Measurements from ENCODE around the gene METTL8.
A peak's percentile ranks its signal among the peaks of the same experiment; 100 is the strongest.
"Not testable (repeated sequence)": the region's sequence is repeated elsewhere in the genome, so short reads cannot be mapped to it uniquely, and the experiment has no call there.

Gene METTL8

DNA sequence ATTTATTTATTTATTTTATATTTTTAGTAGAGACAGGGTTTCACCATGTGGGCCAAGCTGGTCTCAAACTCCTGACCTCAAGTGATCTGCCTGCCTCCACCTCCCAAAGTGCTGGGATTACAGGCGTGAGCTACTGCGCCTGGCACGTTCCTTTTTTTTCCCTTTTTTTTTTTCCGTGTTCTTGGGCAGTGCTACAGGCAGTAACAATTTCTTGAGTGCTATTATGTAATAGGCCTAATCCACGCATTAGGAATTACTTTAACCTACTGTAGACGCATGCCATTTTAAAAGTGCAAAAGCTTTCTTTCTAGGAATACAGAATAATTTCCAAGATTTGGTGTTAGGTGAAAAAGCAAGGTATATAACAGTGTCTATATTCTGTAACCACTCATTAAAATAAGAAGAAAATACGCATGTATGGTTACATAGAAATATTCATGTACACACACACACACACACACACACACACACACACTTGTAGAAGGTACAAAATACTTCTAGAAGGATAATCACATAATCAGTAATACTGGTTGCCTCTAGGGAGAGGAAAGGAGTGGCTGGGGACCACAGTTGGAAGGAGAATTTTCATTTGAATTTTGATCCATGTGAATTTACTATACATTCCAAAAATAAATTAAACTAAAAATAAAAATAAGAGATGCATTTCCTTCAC is 92.3 kb downstream of the METTL8 start:
- DNase-seq, result no peak

DNA sequence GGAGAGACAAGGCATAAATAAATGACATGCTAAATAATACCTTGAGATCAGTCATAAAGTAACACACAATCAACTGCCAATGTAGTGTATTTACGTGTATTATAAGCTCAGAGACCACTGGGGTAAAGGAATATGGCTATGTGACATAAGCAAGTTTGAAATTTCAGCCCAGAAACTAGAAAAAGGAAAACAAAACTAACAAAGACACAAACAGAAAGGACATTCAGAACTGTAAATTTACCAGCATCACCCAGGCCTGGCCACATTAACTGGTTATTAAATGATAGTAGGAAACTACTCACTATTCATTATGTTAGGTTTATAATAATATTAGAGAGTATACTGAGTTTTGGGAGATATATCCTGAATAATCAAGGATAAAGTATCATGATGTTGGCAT is 98.8 kb downstream of the METTL8 start:
- no peak for DNase-seq

DNA sequence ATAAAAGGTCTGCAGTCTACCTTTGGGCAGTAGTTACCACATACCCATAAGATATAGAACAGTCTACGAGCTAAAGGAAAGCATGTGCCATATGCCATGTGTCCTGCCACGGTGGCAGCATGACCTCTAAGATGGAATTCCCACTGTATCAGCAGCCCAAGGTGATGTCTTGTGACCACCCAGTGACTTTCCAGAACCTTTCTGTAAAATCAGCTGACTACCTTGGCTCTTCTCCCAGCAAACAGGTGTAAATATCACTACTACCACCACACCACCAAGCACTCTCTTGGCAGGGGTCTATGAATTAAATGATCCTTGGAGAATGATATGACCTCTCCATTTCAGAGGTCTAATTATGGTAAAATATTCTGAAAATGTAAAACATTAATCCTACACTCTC is 99.6 kb downstream of the METTL8 start:
- DNase-seq, result no peak

DNA sequence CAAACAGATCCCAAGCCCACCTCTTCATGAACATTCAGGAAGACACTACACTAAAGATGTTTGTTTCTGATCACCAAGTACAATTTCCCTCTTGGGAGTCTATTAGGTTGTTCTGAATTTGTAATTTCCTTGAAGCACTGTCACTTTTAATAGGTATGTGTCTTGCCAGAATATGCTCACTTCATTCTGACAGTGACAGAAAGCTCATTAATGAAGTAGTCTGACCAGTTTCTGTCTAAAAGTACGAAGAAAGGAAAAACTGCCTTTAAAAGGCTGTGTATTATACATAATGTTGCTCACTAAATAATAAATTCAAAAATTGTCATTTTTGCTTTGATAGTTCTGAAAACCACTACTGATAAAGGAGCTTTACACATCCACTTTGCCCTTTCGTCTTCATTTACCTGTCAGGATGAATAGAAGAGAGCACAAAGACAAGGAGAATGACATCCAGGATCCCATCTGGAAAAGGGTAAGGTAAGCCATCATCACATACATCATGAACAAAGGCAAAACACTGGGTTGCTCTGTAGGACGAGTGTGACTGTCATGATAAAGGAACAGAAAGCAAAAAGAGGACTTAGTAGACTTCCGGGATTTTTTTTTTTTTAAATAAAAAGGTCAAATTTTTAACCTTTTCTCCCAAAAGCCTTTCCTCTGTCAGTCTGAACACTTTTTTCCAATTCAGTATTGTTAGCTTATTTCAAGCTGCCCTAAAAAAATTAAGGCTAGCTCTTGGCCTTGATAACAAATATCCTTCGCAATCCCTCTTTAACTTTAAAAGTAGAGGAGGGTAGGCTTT is 103.4 kb downstream of the METTL8 start:
- DNase-seq, result no peak

DNA sequence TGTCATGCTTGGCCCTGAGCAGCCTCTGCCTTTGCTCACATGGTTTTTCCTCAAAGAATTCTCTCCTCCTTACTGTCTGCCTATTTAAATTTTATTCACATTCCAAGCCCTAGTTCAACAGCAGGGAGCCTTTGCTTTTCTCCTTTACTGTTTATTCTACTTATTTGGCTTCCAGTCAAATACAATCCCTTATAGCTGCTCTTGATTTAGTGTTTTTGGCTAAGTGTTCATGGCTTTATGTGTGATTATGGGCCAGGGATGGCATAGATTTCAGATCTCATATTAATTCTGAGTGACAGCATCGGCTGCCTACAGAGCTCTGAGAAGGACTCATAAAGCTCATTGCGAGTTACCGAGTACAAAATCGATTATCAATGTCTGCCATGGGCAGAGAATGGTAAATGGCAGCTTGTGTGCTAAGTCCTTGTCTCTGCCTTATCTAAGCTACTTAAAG is 106.7 kb downstream of the METTL8 start:
- DNase-seq, result peak; percentile 85

DNA sequence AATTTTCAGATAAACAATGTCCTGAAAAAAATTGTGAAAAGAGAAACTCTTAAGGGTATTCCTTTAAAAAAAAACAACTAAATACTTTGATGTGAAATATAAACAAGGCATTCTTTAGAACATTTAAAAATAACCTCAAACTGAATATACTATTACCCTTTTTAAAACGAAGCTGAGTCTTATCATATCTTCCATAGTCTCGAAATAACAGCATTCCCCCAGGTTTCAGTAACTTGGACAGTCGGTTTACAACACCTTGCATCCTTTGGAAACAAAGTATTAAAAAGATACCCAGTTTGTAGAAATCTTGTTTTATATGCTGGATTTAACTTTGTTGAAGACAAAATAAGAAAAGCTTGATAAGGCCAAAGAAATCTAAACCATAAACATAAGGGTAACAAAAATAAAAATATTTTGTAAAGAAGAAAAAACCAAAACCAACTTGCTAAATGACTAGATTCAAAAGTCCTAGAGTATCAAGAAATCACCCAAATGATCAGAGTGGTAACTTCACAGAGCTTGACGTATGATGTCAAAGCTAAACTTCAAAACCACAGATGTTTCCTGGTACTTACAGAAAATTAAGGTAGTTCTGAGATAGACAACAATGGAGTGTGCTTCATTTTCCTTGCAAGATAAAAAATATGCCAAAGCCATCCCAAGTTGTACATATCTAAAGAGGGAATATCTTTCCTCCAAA is 107.8 kb downstream of the METTL8 start:
- no peak for DNase-seq

DNA sequence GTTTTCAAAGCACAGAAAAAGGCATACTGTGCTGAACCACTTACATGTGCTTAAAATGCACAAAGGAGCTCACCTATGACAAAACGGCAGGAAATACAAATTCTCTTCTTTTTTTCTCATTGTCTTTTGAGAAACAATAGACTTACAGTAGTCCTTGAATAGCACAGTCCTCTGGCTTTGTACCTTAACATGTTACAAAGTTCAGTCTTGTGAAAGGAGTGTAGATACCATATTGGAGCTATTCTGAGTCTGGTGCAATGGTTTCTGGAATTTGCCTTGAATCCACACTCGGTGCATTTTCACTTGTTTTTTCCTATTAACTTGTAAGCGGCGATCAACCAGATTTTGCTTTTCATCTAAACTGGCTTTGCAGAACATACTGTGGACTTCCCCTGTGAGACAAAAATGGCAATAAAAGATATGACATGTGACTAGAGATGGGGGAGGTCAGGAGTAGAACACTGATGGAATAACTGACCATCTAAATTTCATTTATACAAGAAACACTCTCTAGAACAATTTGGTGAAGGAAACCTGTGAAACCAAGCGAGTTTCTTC is 109.7 kb downstream of the METTL8 start:
- DNase-seq, result no peak

DNA sequence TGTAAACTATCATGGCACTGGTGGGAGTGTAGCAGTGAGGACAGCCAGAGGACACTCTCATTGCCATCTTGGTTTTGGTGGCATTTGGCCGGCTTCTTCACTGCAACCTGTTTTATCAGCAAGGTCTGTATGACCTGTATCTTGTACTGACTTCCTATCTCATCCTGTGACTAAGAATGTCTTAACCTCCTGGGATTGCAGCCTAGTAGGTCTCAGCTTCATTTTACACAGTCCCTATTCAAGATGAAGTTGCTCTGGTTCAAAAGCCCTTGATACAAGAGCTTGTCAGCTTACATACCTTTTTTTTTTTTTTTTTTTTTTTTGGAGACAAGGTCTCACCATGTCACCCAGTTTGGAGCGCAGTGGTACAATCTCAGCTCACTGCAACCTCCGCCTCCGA is 110.9 kb downstream of the METTL8 start:
- no peak for DNase-seq

DNA sequence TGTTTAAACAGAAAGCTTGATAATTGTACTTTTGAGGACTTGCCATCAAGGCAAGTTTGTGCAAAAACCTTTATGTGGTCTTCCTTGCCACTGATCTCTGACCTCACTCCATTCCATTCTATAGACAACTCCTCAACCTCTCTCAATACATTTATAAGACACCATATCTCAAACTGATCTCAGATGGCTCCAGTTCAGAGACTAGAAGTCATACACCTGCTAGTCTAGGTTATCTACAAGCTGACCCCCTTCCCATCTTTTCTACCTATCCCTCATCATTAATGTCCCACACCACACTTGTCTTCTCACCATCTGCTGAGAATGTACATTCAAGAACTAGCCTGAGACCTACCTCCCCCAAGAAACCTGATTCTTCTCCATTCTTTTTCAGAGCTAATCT is 113.1 kb downstream of the METTL8 start:
- DNase-seq, result no peak

DNA sequence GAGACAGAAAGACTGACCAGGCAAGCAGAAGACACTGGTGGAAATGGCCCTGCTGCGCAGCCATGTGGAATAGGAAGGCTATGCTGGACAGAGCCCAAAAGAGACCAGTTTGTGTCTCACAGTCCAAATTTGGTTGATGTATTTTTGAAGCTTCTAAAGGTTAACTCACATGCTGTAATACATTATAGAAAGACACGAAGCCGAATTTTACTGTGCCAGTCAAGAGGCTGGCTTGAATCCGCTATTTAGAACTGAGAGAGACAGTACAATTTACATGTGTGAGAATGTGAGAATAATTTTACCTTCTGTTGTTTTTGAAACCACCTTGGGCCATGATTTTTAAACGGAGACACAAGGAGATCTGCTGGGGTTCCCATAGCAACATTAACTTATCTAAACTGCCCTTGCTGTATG is 113.6 kb downstream of the METTL8 start:
- DNase-seq, result no peak

DNA sequence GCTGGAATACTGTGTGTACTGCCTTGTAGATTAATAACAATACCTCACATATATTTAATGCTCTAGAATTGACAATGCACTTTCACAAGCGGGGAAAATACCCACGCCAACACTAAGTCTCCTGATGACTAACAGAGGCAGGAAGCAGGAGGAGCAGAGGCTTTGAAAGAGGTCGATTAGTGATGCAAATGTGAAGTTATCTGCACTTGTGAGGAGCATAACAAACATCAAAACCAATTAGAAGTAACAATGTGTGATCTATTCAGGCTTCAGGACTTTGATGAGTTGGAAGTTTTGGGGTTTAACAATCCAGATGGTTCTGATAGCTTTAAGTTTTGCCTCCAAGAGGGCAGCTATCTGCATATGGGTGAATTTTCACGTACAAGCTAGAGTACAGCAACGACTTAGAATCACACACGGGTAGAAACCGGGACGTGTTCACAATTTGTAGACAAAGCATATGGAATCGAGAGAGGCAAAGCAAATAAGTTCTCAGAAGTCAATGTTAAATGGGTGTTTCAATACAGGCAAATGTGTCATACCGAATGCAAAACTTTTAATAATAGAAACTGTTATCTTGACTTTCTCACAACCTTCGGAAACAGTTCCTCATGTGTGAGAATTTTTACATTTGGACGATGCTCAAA is 114.5 kb downstream of the METTL8 start:
- peak; percentile 12 for DNase-seq

DNA sequence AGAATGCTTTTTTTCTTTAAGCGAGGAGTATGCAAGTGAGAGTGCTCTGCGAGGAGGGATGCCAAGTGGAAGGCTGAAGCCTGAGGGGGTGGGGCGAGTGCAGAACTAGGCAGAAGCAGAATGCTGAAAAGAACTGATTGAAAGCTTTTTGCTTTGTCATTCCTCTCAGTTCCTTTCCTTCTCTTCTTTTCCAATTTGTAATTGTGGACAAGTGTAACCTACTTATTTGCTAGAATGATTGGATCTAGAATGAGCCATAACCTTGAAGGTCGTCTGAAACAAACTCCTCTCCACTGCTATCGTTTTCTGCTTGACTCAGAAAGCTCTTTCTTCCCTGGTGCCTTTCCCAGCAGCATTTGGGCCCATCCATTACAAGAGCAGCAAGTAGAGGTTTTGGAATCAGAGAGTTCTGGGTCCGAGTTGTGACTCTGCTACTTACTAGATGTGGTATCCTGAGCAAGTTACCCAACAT is 115.3 kb downstream of the METTL8 start:
- no peak for DNase-seq

DNA sequence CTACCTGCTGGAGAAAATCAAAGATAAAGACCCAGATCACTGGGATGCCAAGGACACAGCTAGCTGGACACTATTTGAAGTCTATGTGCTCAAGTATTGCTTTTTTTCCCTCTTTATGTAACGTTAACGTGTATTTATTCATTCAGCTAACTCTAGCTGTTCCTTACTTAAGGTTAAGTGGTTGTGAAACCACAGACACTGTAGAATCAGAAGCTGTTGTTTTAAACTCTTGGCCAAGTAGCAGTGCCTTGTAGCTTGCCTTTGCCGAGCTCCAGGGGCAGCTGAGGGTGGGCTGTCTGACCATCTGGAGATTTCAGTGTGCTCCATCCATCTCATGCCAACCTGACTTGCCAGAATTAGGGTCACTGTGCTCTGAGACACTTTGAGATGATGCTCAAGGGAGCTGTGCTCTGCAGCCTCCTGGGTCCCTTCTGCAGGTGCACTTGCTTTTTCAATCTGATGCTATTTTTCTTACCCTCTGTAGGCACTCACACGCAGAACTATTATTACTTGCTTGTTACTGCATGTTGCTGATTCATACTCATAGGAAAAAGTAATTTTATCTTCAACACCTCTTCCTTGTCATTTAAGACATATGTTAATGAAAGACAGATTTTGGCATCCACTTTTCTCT is 116.2 kb downstream of the METTL8 start:
- no peak for DNase-seq

DNA sequence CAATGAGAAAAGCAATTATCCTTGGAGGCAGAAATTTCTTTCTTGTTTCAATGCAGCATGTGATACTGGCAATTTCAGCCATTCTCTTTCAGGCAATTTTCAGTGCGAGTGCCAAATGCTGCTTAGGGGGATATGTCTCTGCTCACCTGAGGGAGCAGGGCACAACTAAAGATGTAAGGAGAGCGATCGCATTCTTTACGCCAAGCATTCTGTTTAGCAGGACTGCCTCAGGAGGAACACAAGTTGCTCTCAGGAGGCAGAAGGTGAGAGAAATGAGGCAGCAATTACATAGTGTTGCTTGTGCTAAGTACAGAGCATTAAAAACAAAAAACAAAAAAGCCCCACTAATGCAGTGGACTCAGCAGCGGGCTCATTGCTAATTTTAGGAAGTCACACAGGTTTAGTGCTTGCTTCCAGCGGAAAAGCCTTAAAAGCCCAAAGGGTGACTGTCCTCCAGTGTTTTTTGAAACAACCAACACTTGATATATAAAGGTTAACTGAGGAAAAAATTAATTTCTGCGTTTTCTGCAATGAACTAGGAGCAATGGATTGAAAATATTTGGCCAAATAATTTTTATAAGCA is 116.9 kb downstream of the METTL8 start:
- DNase-seq, result no peak

DNA sequence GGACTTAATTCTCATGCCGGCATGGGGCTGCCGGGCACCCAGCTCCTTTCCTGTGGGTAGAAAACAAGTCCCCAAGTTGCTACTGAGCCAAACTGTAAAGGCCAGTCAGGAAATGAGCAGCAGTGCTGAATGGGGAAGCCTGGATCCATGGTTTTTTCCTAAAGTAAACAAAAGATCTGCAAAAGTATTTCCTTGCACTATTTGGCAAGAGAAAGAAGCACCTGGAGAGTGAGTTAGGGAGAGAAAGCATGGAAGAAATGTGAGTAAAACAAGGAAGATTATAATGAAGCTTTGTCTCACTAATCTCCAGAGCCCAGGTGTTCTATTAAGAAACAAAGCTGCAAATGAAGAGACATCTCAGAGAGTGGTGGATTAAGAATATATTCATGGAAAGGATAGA is 117.6 kb downstream of the METTL8 start:
- DNase-seq, result no peak

DNA sequence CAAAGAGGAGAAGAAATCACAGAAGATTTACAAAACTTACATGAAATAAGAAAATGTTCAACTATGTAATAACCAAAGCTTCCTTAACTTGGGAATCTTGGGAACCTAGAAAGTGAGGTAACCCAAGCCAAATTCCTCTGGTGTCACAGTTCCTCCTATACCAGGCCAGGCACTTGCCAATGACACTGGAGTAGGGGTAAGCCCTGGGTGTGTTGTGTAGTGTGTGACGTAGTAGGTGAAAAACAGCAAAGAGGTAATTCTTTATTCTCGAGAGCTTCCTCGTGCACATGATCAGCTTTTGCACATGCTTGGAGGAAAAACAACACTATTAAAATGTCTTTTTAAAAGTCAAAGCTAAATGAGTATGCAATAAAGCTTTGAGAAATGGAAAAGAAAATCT is 118.0 kb downstream of the METTL8 start:
- no peak for DNase-seq

DNA sequence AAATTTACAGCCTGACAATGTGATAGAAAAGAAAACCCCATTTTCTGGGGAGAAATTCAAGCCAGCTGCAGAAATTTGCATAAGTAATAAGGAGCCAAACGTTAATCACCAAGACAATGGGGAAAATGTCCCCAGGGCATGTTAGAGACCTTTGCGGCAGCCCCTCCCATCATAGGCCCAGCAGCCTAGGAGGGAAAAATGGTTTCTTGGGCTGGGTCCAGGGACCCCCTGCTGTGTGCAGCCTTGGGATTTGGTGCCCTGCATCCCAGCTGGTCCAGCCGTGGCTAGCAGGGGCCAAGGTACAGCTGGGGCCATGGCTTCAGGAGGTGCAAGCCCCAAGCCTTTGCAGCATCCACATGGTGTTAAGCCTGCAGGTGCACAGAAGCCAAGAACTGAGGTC is 121.6 kb downstream of the METTL8 start:
- not testable (repeated sequence) for DNase-seq

DNA sequence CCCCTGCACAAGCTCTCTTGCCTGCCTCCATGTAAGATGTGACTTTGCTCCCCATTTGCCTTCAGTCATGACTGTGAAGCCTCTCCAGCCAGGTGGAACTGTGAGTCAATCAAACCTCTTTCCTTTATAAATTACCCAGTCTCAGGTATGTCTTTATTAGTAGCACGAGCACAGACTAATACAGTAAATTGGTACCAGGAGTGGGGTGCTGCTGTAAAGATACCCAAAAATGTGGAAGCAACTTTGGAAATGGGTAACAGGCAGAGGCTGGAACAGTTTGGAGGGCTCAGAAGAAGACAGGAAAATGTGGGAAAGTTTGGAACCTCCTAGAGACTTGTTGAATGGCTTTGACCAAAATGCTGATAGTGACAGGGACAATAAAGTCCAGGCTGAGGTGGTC is 122.2 kb downstream of the METTL8 start:
- not testable (repeated sequence) for DNase-seq

DNA sequence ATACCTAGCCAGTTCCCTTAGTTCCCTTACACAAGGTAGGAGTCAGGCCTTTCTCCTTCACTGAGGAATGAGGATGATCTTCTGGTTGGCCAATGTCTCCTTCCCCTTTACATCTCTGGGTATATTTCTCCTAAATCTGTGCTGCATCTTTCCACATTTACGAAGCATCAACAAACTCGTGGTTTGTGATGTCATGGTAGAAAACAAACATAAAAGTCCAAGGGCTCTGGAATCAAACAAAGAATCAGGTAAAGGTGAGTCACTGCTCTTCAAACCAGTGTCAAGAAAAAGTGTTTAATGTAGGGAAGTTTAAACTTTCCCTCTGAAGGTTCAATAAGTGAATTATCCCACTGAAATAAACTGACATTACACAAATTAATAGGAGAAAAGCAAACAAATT is 122.9 kb downstream of the METTL8 start:
- no peak for DNase-seq

DNA sequence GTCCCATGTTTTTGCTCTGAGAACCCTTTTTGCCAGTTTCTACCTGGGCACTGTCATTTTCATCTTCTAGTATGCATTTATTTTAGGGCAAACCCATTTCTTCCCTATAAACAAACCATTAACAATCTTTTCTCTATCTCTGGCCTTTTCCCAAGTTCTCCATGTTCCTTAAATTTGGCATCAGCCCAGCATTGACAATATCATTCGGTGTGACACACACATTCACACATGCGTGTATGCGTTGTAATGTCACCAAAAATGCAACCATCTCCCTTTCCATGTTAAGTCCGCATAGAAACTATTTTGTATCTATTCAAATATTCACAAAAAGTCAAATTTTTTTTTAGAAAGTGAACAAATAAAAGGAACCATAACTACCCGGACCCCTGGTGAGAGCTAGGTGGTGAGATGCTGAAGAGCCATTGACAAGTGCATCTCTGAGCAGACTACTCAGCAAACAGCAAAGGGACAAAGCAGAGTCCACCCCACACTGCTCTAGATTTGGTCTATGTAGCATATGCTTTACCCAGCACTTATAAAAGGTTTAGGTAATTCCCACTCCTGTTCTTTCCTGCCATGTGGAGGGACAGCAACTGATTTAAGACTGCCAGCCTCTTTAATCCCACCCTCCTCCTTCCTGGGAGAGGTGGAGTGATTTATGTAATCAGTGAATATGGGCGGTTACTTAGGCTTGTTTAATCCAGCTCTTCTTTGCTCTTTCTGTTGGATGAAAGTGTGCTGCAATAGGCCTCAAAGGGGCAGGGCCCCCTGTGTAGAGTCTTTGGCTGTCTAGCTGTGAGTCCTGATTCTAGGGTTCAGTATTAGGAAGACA is 124.1 kb downstream of the METTL8 start:
- no peak for DNase-seq

All from fibroblast of skin of scalp (primary cell).